Measurements from ENCODE around the gene MTSS2. TPM values are rescaled to one million over a fixed set of nuclear protein-coding genes. Genes with fewer than 3 reads are reported as not detected.

The MTSS2 gene
- total and polyA plus RNA-seq, 2 of the 8 experiments (the other 6 are each of a cell fraction or from before 2014, with no cell fraction given), result 23.3 to 36.7 TPM

GRCh38 chr16:70712359-70712758, 26.5 kb upstream of the MTSS2 start (continued):
- TF ChIP-seq USF2 (IDR thresholded peaks at IDR 0.05; ENCODE audit: low read length), result no peak
- TF ChIP-seq SUZ12 (IDR thresholded peaks at IDR 0.05; ENCODE audit: low read length), result no peak
- TF ChIP-seq POLR2AphosphoS5 (IDR thresholded peaks at IDR 0.05; ENCODE audit: low read depth, low read length), result no peak
- TF ChIP-seq CHD2 (IDR thresholded peaks at IDR 0.05; ENCODE audit: low read length), result no peak
- no peak for TF ChIP-seq JUN (IDR thresholded peaks at IDR 0.05; ENCODE audit: low read depth, low read length)
- no peak for TF ChIP-seq TEAD4 (IDR thresholded peaks at IDR 0.05; ENCODE audit: low read depth, low read length)
- no peak for TF ChIP-seq POLR2A (IDR thresholded peaks at IDR 0.05; ENCODE audit: control extremely low read depth in 1 of 2, low read depth in 2 of 2, low read length in 2 of 2)
- TF ChIP-seq NANOG (IDR thresholded peaks at IDR 0.05; ENCODE audit: insufficient read depth, low read depth, low read length, poor library complexity, severe bottlenecking), result no peak
- no peak for TF ChIP-seq ATF3 (IDR thresholded peaks at IDR 0.05; ENCODE audit: insufficient read depth, low read depth, low read length)
- no peak for TF ChIP-seq HDAC6 (IDR thresholded peaks at IDR 0.05; ENCODE audit: low read depth, low read length)

All from H1 (cell line).